Measurements from ENCODE around the gene MMP15.

DNA sequence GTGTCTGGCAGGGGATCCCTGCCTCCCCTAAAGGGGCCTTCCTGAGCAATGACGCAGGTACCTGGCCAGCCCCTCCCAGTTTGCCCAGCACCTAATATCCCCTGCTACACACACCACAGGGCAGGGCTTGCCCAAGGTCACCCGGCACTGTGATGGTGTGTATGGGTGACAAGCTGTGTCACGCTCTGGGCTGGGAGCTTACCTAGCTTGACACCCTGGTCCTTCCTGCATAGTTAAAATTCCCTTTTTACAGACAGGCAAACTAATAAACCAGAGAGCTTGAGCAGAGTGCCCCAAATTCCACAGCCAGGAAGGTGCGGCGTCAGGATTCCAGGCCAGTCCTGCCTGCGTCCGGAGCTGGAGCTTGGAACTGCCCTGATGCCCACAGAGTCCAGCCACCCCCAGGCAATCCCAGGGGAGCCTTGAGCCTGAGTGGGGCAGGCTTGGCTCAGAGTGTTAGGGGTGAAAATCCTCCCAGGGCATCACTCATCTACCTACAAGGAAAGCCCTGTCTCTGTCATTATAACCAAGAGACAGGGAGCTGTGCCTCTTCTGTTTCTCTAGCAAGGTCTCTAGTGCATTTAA is 18.1 kb downstream of the MMP15 start:
- no peak for TF ChIP-seq CTCF (IDR thresholded peaks at IDR 0.05)
- TF ChIP-seq POLR2A (IDR thresholded peaks at IDR 0.05) = no peak
